Measurements from ENCODE around the gene RGL4. TPM values are rescaled to one million over a fixed set of nuclear protein-coding genes. Genes with fewer than 3 reads are reported as not detected.
"Not testable (repeated sequence)": the region's sequence is repeated elsewhere in the genome, so short reads cannot be mapped to it uniquely, and the experiment has no call there.

RGL4 gene
- total and polyA plus RNA-seq, 2 experiments from 2014 or later: 0.68 TPM; not detected in 1

- Histone ChIP-seq H3K9me2 (replicated peaks; ENCODE audit: insufficient read depth) (no peaks in the 10 kb centered on the region), H3K27ac (no peak overlapping the region), H3K4me2 (no peak overlapping the region), H3K4me1 (ENCODE audit: insufficient read depth) (no peaks in the 10 kb centered on the region), H3K4me3 (no peak overlapping the region), H3K36me3 (replicated peaks; ENCODE audit: insufficient read depth, low read depth) (no peaks in the 10 kb centered on the region), H2AFZ (no peak overlapping the region), H3K79me2 (no peaks in the 10 kb centered on the region), H3K27me3 (no peaks in the 10 kb centered on the region), H4K20me1 (ENCODE audit: insufficient read depth, poor library complexity, severe bottlenecking) (no peaks in the 10 kb centered on the region), H3K9me3 (ENCODE audit: low read depth) (no peaks in the 10 kb centered on the region)
- no peak for DNase-seq (ENCODE audit: low spot score)
- TF ChIP-seq EZH2phosphoT487 (IDR thresholded peaks at IDR 0.05; ENCODE audit: low read depth, severe bottlenecking, unreplicated experiment): no peak
- TF ChIP-seq EZH2 (IDR thresholded peaks at IDR 0.05; ENCODE audit: borderline replicate concordance): no peak
- TF ChIP-seq CTCF (IDR thresholded peaks at IDR 0.05; ENCODE audit: poor library complexity): no peak
- WGBS (ENCODE audit: low lambda C conversion rate, missing lambda C conversion rate): 96% methylated on average over 2 of the region's 2 CpGs
These were observed 31.9 kb downstream of the RGL4 start for GRCh38 chr22:23722724-23723123.

GRCh38 chr22:23728108-23728507 lies 37.3 kb downstream of the RGL4 start:
- H3K4me3 ChIP-seq; H3K27ac ChIP-seq; H3K9me2 ChIP-seq (replicated peaks; ENCODE audit: insufficient read depth); H3K36me3 ChIP-seq (replicated peaks; ENCODE audit: insufficient read depth, low read depth); H3K4me2 ChIP-seq; H4K20me1 ChIP-seq (ENCODE audit: insufficient read depth, poor library complexity, severe bottlenecking); DNase-seq (ENCODE audit: low spot score); H2AFZ ChIP-seq; H3K79me2 ChIP-seq; H3K27me3 ChIP-seq; H3K4me1 ChIP-seq (ENCODE audit: insufficient read depth); H3K9me3 ChIP-seq (ENCODE audit: low read depth): not testable (repeated sequence)
- WGBS (ENCODE audit: low lambda C conversion rate, missing lambda C conversion rate): 98% methylated on average over 4 of the region's 4 CpGs

DNA sequence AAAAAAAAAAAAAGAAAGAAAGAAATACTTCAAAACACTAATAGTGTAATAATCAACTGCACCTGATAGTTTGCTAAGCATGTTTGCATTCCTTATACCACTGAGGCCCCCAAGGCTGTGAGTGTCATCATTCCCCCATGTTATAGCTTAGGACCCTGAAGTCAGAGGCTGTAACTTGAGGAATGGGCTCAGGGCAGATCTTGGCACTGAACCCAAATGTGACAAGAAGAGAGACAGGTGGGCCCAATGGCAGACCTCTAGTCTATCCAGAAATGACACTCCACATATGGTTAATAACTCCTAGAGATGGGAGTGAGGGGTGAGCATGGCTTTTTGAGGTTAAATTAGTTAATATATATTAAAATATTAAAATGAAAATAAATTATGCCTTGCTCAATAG lies 46.9 kb downstream of the RGL4 start:
- Histone ChIP-seq H3K79me2 (no peaks in the 10 kb centered on the region), H3K4me1 (ENCODE audit: insufficient read depth) (no peaks in the 10 kb centered on the region), H2AFZ (no peak overlapping the region), H3K27ac (no peak overlapping the region), H3K36me3 (replicated peaks; ENCODE audit: insufficient read depth, low read depth) (no peaks in the 10 kb centered on the region), H3K4me2 (no peak overlapping the region), H3K9me2 (replicated peaks; ENCODE audit: insufficient read depth) (no peaks in the 10 kb centered on the region), H4K20me1 (ENCODE audit: insufficient read depth, poor library complexity, severe bottlenecking) (no peaks in the 10 kb centered on the region), H3K4me3 (no peak overlapping the region), H3K27me3 (no peaks in the 10 kb centered on the region), H3K9me3 (ENCODE audit: low read depth) (no peaks in the 10 kb centered on the region)
- DNase-seq (ENCODE audit: low spot score): no peak
- TF ChIP-seq EZH2 (IDR thresholded peaks at IDR 0.05; ENCODE audit: borderline replicate concordance) (no peak), CTCF (IDR thresholded peaks at IDR 0.05; ENCODE audit: poor library complexity) (no peak), EZH2phosphoT487 (IDR thresholded peaks at IDR 0.05; ENCODE audit: low read depth, severe bottlenecking, unreplicated experiment) (no peak)

DNA sequence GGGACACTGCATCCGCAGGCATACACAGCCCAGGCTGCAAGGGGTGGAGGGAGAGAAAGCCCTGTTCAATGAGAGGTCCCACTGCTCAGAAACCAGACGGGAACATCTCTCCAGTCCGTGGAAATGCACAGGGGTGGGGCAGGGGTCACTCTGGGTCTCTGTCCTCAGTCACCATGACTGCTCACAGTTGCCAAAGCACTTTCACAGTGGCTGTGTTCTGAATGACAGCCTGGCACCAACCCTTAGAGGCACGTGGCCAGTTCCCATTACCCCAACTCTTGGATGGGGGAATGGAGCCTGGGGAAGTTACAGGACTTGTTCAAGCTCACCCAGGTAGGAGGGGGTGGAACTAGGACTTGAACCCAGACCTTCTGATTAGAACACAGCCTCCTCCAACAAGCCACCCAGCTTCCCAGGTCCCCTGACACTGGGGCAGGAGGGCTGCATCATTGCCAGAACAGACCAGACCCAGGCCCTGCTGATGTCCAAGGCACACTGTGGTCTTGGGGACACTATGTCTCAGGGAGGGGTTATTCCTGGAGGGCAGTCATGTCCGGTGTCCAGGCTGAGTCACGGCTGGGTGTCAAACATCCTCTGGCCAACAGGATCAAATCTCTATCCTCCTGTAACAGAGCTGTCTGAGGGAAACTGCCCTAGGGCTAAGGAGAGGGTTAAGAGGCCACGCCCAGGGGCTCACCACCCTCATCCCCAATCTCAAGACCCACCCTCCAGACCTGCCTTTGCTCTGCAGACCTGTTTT lies 51.9 kb downstream of the RGL4 start:
- TF ChIP-seq EZH2 (IDR thresholded peaks at IDR 0.05; ENCODE audit: borderline replicate concordance) (no peak), CTCF (IDR thresholded peaks at IDR 0.05; ENCODE audit: poor library complexity) (no peak), EZH2phosphoT487 (IDR thresholded peaks at IDR 0.05; ENCODE audit: low read depth, severe bottlenecking, unreplicated experiment) (no peak)
- Histone ChIP-seq H3K27ac (no peak overlapping the region), H3K36me3 (replicated peaks; ENCODE audit: insufficient read depth, low read depth) (no peaks in the 10 kb centered on the region), H2AFZ (no peak overlapping the region), H3K4me1 (ENCODE audit: insufficient read depth) (no peaks in the 10 kb centered on the region), H3K9me2 (replicated peaks; ENCODE audit: insufficient read depth) (no peaks in the 10 kb centered on the region), H3K79me2 (peaks cover 9% of the 10 kb centered on the region), H3K9me3 (ENCODE audit: low read depth) (no peaks in the 10 kb centered on the region), H3K4me2 (no peak overlapping the region), H4K20me1 (ENCODE audit: insufficient read depth, poor library complexity, severe bottlenecking) (no peaks in the 10 kb centered on the region), H3K27me3 (no peaks in the 10 kb centered on the region), H3K4me3 (no peak overlapping the region)
- WGBS (ENCODE audit: low lambda C conversion rate, missing lambda C conversion rate): 93% methylated on average over 7 of the region's 7 CpGs
- DNase-seq (ENCODE audit: low spot score): no peak
